Testis (tissue), 2 donors: ENCODE results near the gene GCNA.

Experiments used
- CTCF ChIP-seq, 3 experiments: fragments of 450-650 bp in 2 of 3; fragments of 200-600 bp in 1 of 3; sonication (generic) in 1 of 3; IDR thresholded peaks; one replicate each; pipeline ENCODE4 v1.5.1; 2016 to 2019; ENCODE audit warnings: antibody characterized with exemption in 3 of 3, mild to moderate bottlenecking in 2 of 3, moderate library complexity in 1 of 3
- POLR2A ChIP-seq: fragments of 450-650 bp; IDR thresholded peaks from one replicate; pipeline ENCODE4 v1.6.1; 2017; ENCODE audit warnings: antibody characterized with exemption, mild to moderate bottlenecking, moderate library complexity

DNA sequence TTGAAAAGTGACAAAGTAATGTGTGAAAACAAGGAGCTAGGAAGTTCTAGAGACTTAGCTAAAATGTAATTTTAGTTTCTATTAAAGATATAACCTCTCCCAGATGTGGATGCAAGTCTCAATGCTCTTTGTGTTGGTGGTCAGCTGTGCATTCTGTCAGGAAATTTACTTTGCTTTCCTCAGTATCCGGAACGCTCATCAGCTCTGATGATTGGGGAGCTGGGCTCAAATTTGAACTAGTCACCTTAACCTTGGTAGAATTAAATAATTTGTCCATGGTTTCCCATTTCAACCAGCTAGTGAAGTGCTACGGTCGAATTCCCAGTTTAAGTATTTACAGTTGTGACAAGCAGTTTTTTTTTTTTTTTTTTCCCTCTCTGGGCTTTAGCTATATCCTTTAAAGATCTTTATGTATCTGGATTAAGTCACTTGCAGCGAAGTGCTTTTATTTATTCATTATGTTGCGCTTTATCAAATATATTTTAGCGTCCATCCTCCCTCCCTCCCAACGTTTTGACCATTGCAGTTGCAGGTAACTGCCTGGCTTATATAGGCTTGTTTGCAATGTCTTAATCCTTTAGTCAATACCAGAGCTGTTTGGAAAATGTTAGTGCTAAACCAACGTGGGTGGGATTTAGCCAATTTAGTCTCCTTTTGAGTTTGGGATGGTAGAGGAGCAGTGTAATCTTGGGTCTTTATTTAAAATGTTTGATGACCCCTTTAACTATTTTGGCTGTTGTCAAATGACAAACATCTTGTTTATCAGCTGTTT, 43.3 kb upstream of the GCNA start:
- no peak for TF ChIP-seq CTCF (IDR thresholded peaks at IDR 0.05)
- no peak for TF ChIP-seq POLR2A
